CD14-positive monocyte (primary cell): ENCODE data around the gene ABCG1. TPM values are rescaled to one million over a fixed set of nuclear protein-coding genes. Genes with fewer than 3 reads are reported as not detected.

Experiments
- DNase-seq, 3 donors: peaks; one replicate each; pipeline ENCODE4 v3.0.0-alpha.2; 2011 to 2022
- H2AFZ ChIP-seq: 2 replicates; pipeline ENCODE4 v1.6.0; 2012; ENCODE audit warnings: mild to moderate bottlenecking, low read depth, low read length, inconsistent platforms; ENCODE audit not compliant: insufficient read depth, poor library complexity, severe bottlenecking
- H3K27ac ChIP-seq, 2 donors: 1 replicate in 1 of 2; 2 replicates in 1 of 2; pipeline ENCODE4 v1.5.1; 2012 to 2013; ENCODE audit warnings: low read length in 2 of 2, control low read depth in 1 of 2, inconsistent platforms in 1 of 2, low read depth in 1 of 2, mild to moderate bottlenecking in 1 of 2
- H3K27me3 ChIP-seq, 2 donors: one replicate each; pipeline versions ENCODE4 v1.6.0 to v1.6.1; 2011 to 2013; ENCODE audit warnings: low read length in 2 of 2; ENCODE audit not compliant: control insufficient read depth in 2 of 2, insufficient read depth in 2 of 2
- H3K36me3 ChIP-seq, 2 donors: replicated peaks in 1 of 2; 1 replicate in 1 of 2; 2 replicates in 1 of 2; pipeline versions ENCODE4 v1.5.1 to v1.6.1; 2012 to 2013; ENCODE audit warnings: low read length in 2 of 2, control low read depth in 1 of 2, inconsistent platforms in 1 of 2, mild to moderate bottlenecking in 1 of 2; ENCODE audit not compliant: insufficient read depth in 2 of 2, control insufficient read depth in 1 of 2
- H3K4me1 ChIP-seq, 2 donors: 1 replicate in 1 of 2; 2 replicates in 1 of 2; pipeline versions ENCODE4 v1.5.1 to v1.6.1; 2012 to 2013; ENCODE audit warnings: low read length in 2 of 2, control low read depth in 1 of 2, inconsistent platforms in 1 of 2, mild to moderate bottlenecking in 1 of 2, moderate library complexity in 1 of 2; ENCODE audit not compliant: insufficient read depth in 2 of 2, control insufficient read depth in 1 of 2
- H3K4me2 ChIP-seq: replicated peaks from 2 replicates; pipeline ENCODE3; 2012; ENCODE audit warnings: low read length, moderate library complexity, mild to moderate bottlenecking; ENCODE audit not compliant: poor library complexity, severe bottlenecking; ENCODE audit errors: extremely low read depth
- H3K4me3 ChIP-seq, 3 experiments: fragments of 200-600 bp in 1 of 3; sonication (generic) in 1 of 3; replicated peaks in 1 of 3; 1 replicate in 2 of 3; 2 replicates in 1 of 3; pipeline ENCODE4 v1.5.1; 2011 to 2013; ENCODE audit warnings: low read length in 3 of 3, mild to moderate bottlenecking in 3 of 3, control low read depth in 2 of 3, low read depth in 2 of 3, inconsistent platforms in 1 of 3, moderate library complexity in 1 of 3
- H3K79me2 ChIP-seq: 2 replicates; pipeline ENCODE4 v1.6.0; 2012; ENCODE audit warnings: mild to moderate bottlenecking, control low read depth, inconsistent platforms, low read length, moderate library complexity; ENCODE audit not compliant: insufficient read depth
- H3K9ac ChIP-seq: 2 replicates; pipeline ENCODE4 v1.6.0; 2017; ENCODE audit warnings: low read length, mild to moderate bottlenecking; ENCODE audit not compliant: insufficient read depth, poor library complexity, severe bottlenecking
- H3K9me3 ChIP-seq, 2 donors: replicated peaks in 1 of 2; 1 replicate in 1 of 2; 2 replicates in 1 of 2; pipeline versions ENCODE4 v1.5.1 to v1.6.1; 2012 to 2013; ENCODE audit warnings: low read length in 2 of 2, control low read depth in 1 of 2; ENCODE audit not compliant: control insufficient read depth in 1 of 2, insufficient read depth in 1 of 2
- H4K20me1 ChIP-seq: 2 replicates; pipeline ENCODE4 v1.6.0; 2012; ENCODE audit warnings: mild to moderate bottlenecking, low read length, control low read depth, moderate library complexity; ENCODE audit not compliant: insufficient read depth
- H3K27ac Mint-ChIP-seq, 7 donors: one replicate each; pipeline ENCODE4 v1.8.0; 2020; ENCODE audit warnings: mild to moderate bottlenecking in 7 of 7, mixed read lengths in 7 of 7, moderate library complexity in 6 of 7, inconsistent platforms in 2 of 7
- H3K27me3 Mint-ChIP-seq, 3 donors: one replicate each; pipeline ENCODE4 v1.8.0; 2021 to 2022; ENCODE audit warnings: low read depth in 3 of 3, mild to moderate bottlenecking in 3 of 3, mixed read lengths in 3 of 3, moderate library complexity in 3 of 3, inconsistent platforms in 1 of 3
- H3K36me3 Mint-ChIP-seq, 2 donors: one replicate each; pipeline ENCODE4 v1.8.0; 2020; ENCODE audit warnings: mixed read lengths in 2 of 2, inconsistent platforms in 1 of 2, mild to moderate bottlenecking in 1 of 2
- H3K4me1 Mint-ChIP-seq: one replicate; pipeline ENCODE4 v1.8.0; 2020; ENCODE audit warnings: mild to moderate bottlenecking, mixed read lengths
- H3K4me3 Mint-ChIP-seq, 2 donors: one replicate each; pipeline ENCODE4 v1.8.0; 2020; ENCODE audit warnings: mild to moderate bottlenecking in 2 of 2, mixed read lengths in 2 of 2, moderate library complexity in 1 of 2
- H3K9me3 Mint-ChIP-seq, 7 donors: one replicate each; pipeline ENCODE4 v1.8.0; 2020 to 2022; ENCODE audit warnings: mixed read lengths in 7 of 7, mild to moderate bottlenecking in 6 of 7, moderate library complexity in 6 of 7, inconsistent platforms in 2 of 7
- CTCF ChIP-seq: fragments of 200-600 bp; IDR thresholded peaks from one replicate; pipeline ENCODE4 v1.8.0; 2022; ENCODE audit warnings: antibody characterized with exemption, mild to moderate bottlenecking
- WGBS: methylation state at CpG from one replicate; pipeline ENCODE4 v1.1.5; 2013; ENCODE audit warnings: missing lambda C conversion rate; ENCODE audit not compliant: insufficient coverage; 5-methylcytosine and 5-hydroxymethylcytosine counted together
- intact Hi-C, 2 donors: fragments of 100-400 bp; cut with micrococcal nuclease; formaldehyde crosslinking; loops; one replicate each; pipeline versions ENCODE4 v1.15.0 to v1.15.1; 2023
- polyA plus RNA-seq, 3 donors: library from polyadenylated mRNA; depleted of rRNA in 1 of 3; unstranded in 2 of 3; stranded (reverse) in 1 of 3; fragments of 300-500 nt in 2 of 3; fragments of >200 nt in 1 of 3; fragmentation: Illumina TruSeq in 2 of 3; gene quantifications; 1 replicate in 2 of 3; 2 replicates in 1 of 3; pipeline ENCODE4 v1.2.3, GENCODE V29; 2012 to 2021

ABCG1 gene
- polyA plus RNA-seq, 3 donors = 3.0 to 5.2 (median 3.5) TPM

- WGBS = 71% methylated on average over 15 of the region's 22 CpGs
- H2AFZ ChIP-seq = no peak overlapping the region
- H3K27ac Mint-ChIP-seq = no peak overlapping the region
Measured at GRCh38 chr21:42304556-42305454, 85.9 kb downstream of the ABCG1 start.

More at GRCh38 chr21:42304556-42305454, 85.9 kb downstream of the ABCG1 start:
- H3K4me3 ChIP-seq = no peak overlapping the region
- peaks cover 34 to 36% of the 10 kb centered on the region in 2 donors for H3K4me1 ChIP-seq
- H3K9me3 ChIP-seq = no peaks in the 10 kb centered on the region
- DNase-seq = no peak
- H3K4me2 ChIP-seq = no peak overlapping the region
- no peak overlapping the region for H3K27ac ChIP-seq
- intact Hi-C loops = loop anchor here in 1 of 2 donors (5.0 to 10.0 kb wide), 2 partner anchors 158 to 220 kb away; no protein-coding TSS in a partner anchor
- no peaks in the 10 kb centered on the region for H3K27me3 ChIP-seq
- no peak for TF ChIP-seq CTCF
- Mint-ChIP-seq H3K36me3 (no peaks in the 10 kb centered on the region), H3K27me3 (peaks cover 5 to 13% (median 8%) of the 10 kb centered on the region in 3 donors), H3K9me3 (no peaks in the 10 kb centered on the region), H3K4me1 (peaks cover 41% of the 10 kb centered on the region), H3K4me3 (no peak overlapping the region)
- no peaks in the 10 kb centered on the region for H3K36me3 ChIP-seq
- H4K20me1 ChIP-seq = no peaks in the 10 kb centered on the region
- no peaks in the 10 kb centered on the region for H3K79me2 ChIP-seq
- no peak overlapping the region for H3K9ac ChIP-seq
